GM12873 (cell line): ENCODE data around the gene SLC24A3.

Experiments
- CTCF ChIP-seq: IDR thresholded peaks from 2 replicates; pipeline ENCODE4 v1.5.1; 2012; ENCODE audit warnings: low read depth, mild to moderate bottlenecking, moderate library complexity, low read length, control low read depth; ENCODE audit not compliant: insufficient read depth; ENCODE audit errors: missing control alignments

Gene SLC24A3

GRCh38 chr20:19504251-19504650 lies 291.8 kb downstream of the SLC24A3 start:
- no peak for TF ChIP-seq CTCF

DNA sequence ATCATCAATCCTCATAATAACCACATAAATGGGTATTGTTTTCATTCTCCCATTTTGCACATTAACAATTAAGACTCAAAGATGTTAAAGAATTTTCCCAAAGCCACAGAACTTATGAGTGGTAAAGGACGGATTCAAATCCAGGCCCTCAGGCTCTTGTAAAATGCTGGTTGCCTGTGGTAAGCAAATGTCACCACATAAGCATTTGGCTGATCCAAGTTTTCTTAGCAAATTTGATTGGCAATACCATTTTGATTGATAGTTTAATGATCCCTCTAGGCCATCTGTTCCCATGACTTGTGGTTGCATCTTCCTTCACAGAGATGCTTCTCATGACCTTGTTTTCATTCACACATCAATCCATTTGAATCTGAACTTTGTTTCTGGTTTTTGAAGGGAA lies 293.6 kb downstream of the SLC24A3 start:
- TF ChIP-seq CTCF: no peak

DNA sequence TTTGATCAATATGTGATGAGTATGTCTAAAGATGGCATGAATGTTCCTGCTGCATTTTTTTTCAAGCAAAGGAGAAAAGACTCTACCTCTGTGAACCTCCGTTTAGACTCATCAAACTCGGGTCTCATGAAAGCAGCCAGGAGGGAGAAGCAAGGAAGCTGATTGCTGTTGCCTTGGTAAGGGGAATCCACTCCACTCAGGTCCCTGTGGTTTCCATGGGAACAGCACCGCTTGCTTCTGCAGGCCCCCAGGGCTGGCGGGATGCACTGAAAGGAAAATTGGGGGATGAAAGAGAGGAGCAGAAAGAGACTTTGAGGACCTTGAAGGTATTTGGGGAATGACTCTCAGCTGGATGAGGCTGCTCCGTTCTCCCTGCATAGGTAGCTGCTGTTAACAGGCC lies 296.0 kb downstream of the SLC24A3 start:
- no peak for TF ChIP-seq CTCF

DNA sequence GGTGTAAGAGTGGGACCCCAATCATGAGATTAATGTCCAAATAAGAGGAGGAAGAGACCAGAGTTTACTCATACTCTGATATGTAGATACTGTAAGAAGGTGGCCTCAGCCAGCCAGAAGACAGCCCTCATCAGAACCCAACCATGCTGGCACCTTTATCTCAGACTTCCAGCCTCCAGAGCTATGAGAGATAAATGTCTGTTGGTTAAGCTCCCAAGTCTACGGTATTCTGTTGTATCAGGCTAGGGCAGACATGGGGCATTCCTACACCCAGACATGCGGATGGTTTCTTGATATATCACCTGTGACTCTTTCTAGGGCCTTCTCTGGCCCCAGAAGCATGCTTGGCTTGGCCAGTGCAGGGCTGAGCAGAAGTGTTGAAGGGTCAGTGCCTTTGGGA lies 298.2 kb downstream of the SLC24A3 start:
- TF ChIP-seq CTCF: no peak

- TF ChIP-seq CTCF: no peak
These were observed 299.5 kb downstream of the SLC24A3 start for GRCh38 chr20:19511931-19512330.

DNA sequence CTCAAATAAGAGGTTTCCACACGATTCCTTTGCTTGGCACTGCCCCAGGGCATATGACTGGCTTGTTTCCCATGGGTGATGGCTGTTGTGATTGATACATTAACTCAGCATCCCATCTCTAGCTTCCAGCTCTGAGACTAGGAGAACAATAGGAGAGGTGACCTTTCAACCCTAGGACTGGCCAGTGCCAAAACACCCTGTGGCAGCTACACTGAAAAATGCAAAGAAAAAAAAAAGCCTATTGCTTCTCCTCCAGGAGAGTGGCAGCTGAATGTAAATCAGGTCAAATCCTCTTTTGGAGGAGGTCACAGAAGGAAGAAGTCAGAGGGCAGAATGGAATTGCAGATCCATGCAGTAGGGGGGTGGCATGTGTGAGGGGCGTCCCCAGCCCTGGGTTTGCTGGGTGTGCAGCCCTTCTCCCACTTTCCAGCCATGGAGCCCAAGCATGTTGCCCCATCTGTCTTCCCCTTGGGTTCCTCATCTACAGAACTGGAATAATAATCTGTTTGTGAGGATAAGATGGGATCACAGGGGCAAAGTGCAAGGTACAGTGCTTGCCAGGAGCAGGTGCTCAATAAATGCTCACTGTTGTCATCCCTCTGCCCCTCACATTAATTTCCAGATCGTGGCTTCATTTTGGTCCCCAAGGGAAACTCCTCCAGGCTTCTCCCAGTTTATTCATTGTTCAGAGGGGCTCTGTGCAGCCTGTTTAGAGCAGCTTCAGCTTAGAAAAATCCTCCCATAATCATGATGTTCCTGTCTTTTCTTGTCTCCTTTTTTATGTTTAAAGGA lies 300.6 kb downstream of the SLC24A3 start:
- no peak for TF ChIP-seq CTCF

DNA sequence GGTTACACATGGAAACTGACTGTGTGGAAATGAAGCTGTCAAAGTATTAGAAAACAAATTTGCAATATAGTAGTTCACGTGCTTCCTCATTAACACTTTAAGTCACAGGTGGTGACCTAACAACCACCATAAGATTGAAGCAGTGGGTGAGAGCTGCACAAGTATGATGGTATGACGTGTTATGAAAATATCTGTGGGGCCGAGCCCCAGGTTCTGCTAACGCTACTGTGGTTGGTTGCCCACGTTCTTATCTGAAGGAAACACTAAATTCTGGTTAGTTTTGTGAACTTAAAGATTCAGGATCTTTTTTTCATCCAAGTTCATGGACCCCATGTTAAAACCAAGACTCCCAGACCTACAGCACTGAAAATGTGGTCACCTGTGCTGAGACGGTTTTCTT lies 302.6 kb downstream of the SLC24A3 start:
- TF ChIP-seq CTCF: no peak

DNA sequence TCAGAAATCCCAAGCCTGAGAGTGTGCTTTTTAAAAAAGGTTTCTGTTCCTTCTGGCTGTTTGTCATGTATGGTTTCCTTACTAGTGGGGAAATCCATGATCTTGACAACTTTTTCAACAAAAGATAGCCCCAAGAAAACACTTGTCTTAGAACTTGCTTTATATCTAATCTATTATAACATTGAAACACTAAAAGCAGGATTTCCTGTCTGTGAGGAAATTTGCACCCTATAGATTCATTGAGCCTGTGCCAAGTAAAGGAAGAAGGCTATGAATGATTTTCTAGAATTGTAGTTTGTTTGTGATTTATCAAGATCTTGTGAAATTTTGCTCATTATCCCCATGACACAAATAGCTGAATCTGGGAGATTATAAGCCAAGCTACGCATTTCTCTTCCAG lies 307.0 kb downstream of the SLC24A3 start:
- TF ChIP-seq CTCF: no peak
